Endodermal cell (in vitro differentiated cells): ENCODE results near the gene SLC16A12. TPM values are rescaled to one million over a fixed set of nuclear protein-coding genes. Genes with fewer than 3 reads are reported as not detected.

Source experiments
- DNase-seq: peaks from one replicate; pipeline ENCODE4 v3.0.0-alpha.2; 2017
- H3K27ac ChIP-seq: 2 replicates; pipeline ENCODE4 v1.5.1; 2013; ENCODE audit warnings: mild to moderate bottlenecking, low read depth, low read length, moderate library complexity
- H3K27me3 ChIP-seq: 2 replicates; pipeline ENCODE4 v1.6.1; 2013; ENCODE audit warnings: mild to moderate bottlenecking, low read length, moderate library complexity; ENCODE audit not compliant: insufficient read depth, control insufficient read depth, poor library complexity, severe bottlenecking
- H3K36me3 ChIP-seq: 2 replicates; pipeline ENCODE4 v1.7.0; 2013; ENCODE audit warnings: mild to moderate bottlenecking, low read length, moderate library complexity; ENCODE audit not compliant: control insufficient read depth, insufficient read depth
- H3K4me1 ChIP-seq: one replicate; pipeline ENCODE4 v1.7.0; 2013; ENCODE audit warnings: low read length; ENCODE audit not compliant: control insufficient read depth, insufficient read depth
- H3K4me3 ChIP-seq: 2 replicates; pipeline ENCODE4 v1.5.1; 2013; ENCODE audit warnings: mild to moderate bottlenecking, low read length, moderate library complexity
- H3K9ac ChIP-seq: 2 replicates; pipeline ENCODE4 v1.6.1; 2013; ENCODE audit warnings: mild to moderate bottlenecking, low read length, moderate library complexity; ENCODE audit not compliant: poor library complexity, severe bottlenecking; ENCODE audit errors: extremely low read depth
- H3K9me3 ChIP-seq: 2 replicates; pipeline ENCODE4 v1.6.1; 2013; ENCODE audit warnings: mild to moderate bottlenecking, low read length, moderate library complexity; ENCODE audit not compliant: control insufficient read depth
- H3K27ac Mint-ChIP-seq: 2 replicates; pipeline ENCODE4 v1.8.0; 2020; ENCODE audit warnings: mixed read lengths
- H3K27me3 Mint-ChIP-seq: 2 replicates; pipeline ENCODE4 v1.8.0; 2021; ENCODE audit warnings: mild to moderate bottlenecking, mixed read lengths; ENCODE audit not compliant: insufficient read depth
- H3K36me3 Mint-ChIP-seq: 2 replicates; pipeline ENCODE4 v1.8.0; 2020; ENCODE audit warnings: low read depth, mixed read lengths
- H3K4me1 Mint-ChIP-seq: 2 replicates; pipeline ENCODE4 v1.8.0; 2020; ENCODE audit warnings: mixed read lengths
- H3K4me3 Mint-ChIP-seq: 2 replicates; pipeline ENCODE4 v1.8.0; 2020; ENCODE audit warnings: mild to moderate bottlenecking, moderate library complexity, mixed read lengths
- H3K9me3 Mint-ChIP-seq: 2 replicates; pipeline ENCODE4 v1.8.0; 2020; ENCODE audit warnings: mild to moderate bottlenecking, mixed read lengths
- CTCF ChIP-seq: fragments of 200-600 bp; sonication (generic); conservative IDR thresholded peaks from 2 replicates; pipeline ENCODE4 v1.5.0; 2021; ENCODE audit warnings: antibody characterized with exemption, mild to moderate bottlenecking
- WGBS, 2 experiments: methylation state at CpG; one replicate each; pipeline versions ENCODE4 v1.1.5 to v1.1.7; 2013; ENCODE audit warnings: missing lambda C conversion rate in 2 of 2, mixed read lengths in 1 of 2; ENCODE audit not compliant: insufficient coverage in 1 of 2, insufficient read length in 1 of 2; 5-methylcytosine and 5-hydroxymethylcytosine counted together
- total RNA-seq, 2 donors: library from RNA; stranded (reverse); fragmentation: NEBNext Ultra II Directional in 1 of 2; extraction: Animal tissue kit (Norgen Biotek cat#: 25700) in 1 of 2; gene quantifications; 2 replicates in 1 of 2; 3 replicates in 1 of 2; pipeline ENCODE4 v1.2.1, GENCODE V29; 2021

Gene SLC16A12
- total RNA-seq, 2 donors from 2014 or later = 0.33 to 2.3 TPM

- no peaks in the 10 kb centered on the region for H3K36me3 Mint-ChIP-seq
- no peak for TF ChIP-seq CTCF
- Histone ChIP-seq H3K36me3 (no peaks in the 10 kb centered on the region), H3K4me1 (peaks cover 10% of the 10 kb centered on the region), H3K4me3 (no peak overlapping the region), H3K27me3 (no peaks in the 10 kb centered on the region), H3K27ac (no peak overlapping the region), H3K9ac (no peak overlapping the region), H3K9me3 (no peaks in the 10 kb centered on the region)
- peaks cover 23% of the 10 kb centered on the region for H3K4me1 Mint-ChIP-seq
- no peak overlapping the region for H3K4me3 Mint-ChIP-seq
- peaks cover 9% of the 10 kb centered on the region for H3K27me3 Mint-ChIP-seq
- 100% methylated on average over 1 of the region's 1 CpG; no CpG with 5 or more reads in 1 of the 2 experiments for WGBS, 2 experiments
- no peak overlapping the region for H3K27ac Mint-ChIP-seq
- DNase-seq = no peak
- H3K9me3 Mint-ChIP-seq = peaks cover 12% of the 10 kb centered on the region
These were observed 19.0 kb upstream of the SLC16A12 start for GRCh38 chr10:89554433-89554832.

GRCh38 chr10:89553064-89553734, 17.8 kb upstream of the SLC16A12 start:
- H3K27me3 ChIP-seq = no peaks in the 10 kb centered on the region
- Mint-ChIP-seq H3K27ac (no peak overlapping the region), H3K4me1 (peaks cover 29% of the 10 kb centered on the region), H3K27me3 (peaks cover 4% of the 10 kb centered on the region), H3K4me3 (no peak overlapping the region), H3K9me3 (peaks cover 12% of the 10 kb centered on the region), H3K36me3 (no peaks in the 10 kb centered on the region)
- WGBS, 2 experiments = 87 to 90% methylated on average over 2 to 4 of the region's 5 CpGs
- H3K9me3 ChIP-seq = no peaks in the 10 kb centered on the region
- no peak overlapping the region for H3K9ac ChIP-seq
- H3K4me1 ChIP-seq = peaks cover 10% of the 10 kb centered on the region
- TF ChIP-seq CTCF = no peak
- no peak overlapping the region for H3K27ac ChIP-seq
- no peaks in the 10 kb centered on the region for H3K36me3 ChIP-seq
- H3K4me3 ChIP-seq = no peak overlapping the region
- DNase-seq = no peak

GRCh38 chr10:89552213-89552612, 16.8 kb upstream of the SLC16A12 start:
- peaks cover 10% of the 10 kb centered on the region for H3K4me1 ChIP-seq
- Mint-ChIP-seq H3K4me1 (peaks cover 26% of the 10 kb centered on the region), H3K4me3 (no peak overlapping the region), H3K36me3 (no peaks in the 10 kb centered on the region), H3K9me3 (peaks cover 12% of the 10 kb centered on the region), H3K27me3 (peaks cover 4% of the 10 kb centered on the region), H3K27ac (no peak overlapping the region)
- H3K4me3 ChIP-seq = no peak overlapping the region
- H3K9me3 ChIP-seq = no peaks in the 10 kb centered on the region
- DNase-seq = no peak
- WGBS, 2 experiments = 83% methylated on average over 4 of the region's 4 CpGs; no CpG with 5 or more reads in 1 of the 2 experiments
- no peaks in the 10 kb centered on the region for H3K36me3 ChIP-seq
- no peak for TF ChIP-seq CTCF
- H3K27me3 ChIP-seq = no peaks in the 10 kb centered on the region
- H3K9ac ChIP-seq = no peak overlapping the region
- no peak overlapping the region for H3K27ac ChIP-seq
